SKM-1 treated with dmso at 0.1 percent for 144 hours (cell line): Measurements from ENCODE around the gene RPL31.
A peak's percentile ranks its signal among the peaks of the same experiment; 100 is the strongest.

Experiments used
- DNase-seq: peaks from one replicate; lab custom pipeline; 2025; ENCODE audit not compliant: unreplicated experiment; lab: John Stamatoyannopoulos, UW

The RPL31 gene

GRCh38 chr2:100974712-100975520 lies 27.2 kb upstream of the RPL31 start:
- no peak for DNase-seq

- DNase-seq, result no peak
Measured at GRCh38 chr2:100975521-100975785, 26.6 kb upstream of the RPL31 start.

GRCh38 chr2:100976061-100976460 lies 26.0 kb upstream of the RPL31 start:
- DNase-seq, result no peak

GRCh38 chr2:100976645-100977391 lies 25.3 kb upstream of the RPL31 start:
- DNase-seq, result no peak

GRCh38 chr2:100977511-100977910 lies 24.6 kb upstream of the RPL31 start:
- DNase-seq, result no peak

- DNase-seq, result no peak
Measured at GRCh38 chr2:100978582-100979191, 23.4 kb upstream of the RPL31 start.

- no peak for DNase-seq
Measured at GRCh38 chr2:100980046-100980445, 22.0 kb upstream of the RPL31 start.

GRCh38 chr2:100981011-100981410 lies 21.1 kb upstream of the RPL31 start:
- no peak for DNase-seq

GRCh38 chr2:100982431-100982861 lies 19.6 kb upstream of the RPL31 start:
- no peak for DNase-seq

GRCh38 chr2:100983201-100983600 lies 18.9 kb upstream of the RPL31 start:
- no peak for DNase-seq

- no peak for DNase-seq
Measured at GRCh38 chr2:100983684-100984310, 18.3 kb upstream of the RPL31 start.

GRCh38 chr2:100984892-100985307 lies 17.2 kb upstream of the RPL31 start:
- DNase-seq, result peak; percentile 58

- no peak for DNase-seq
Measured at GRCh38 chr2:100986157-100986556, 15.9 kb upstream of the RPL31 start.

- DNase-seq, result no peak
Measured at GRCh38 chr2:100987536-100987935, 14.6 kb upstream of the RPL31 start.

GRCh38 chr2:100987974-100988373 lies 14.1 kb upstream of the RPL31 start:
- DNase-seq, result no peak

- DNase-seq, result no peak
Measured at GRCh38 chr2:100988630-100989417, 13.3 kb upstream of the RPL31 start.

GRCh38 chr2:100989666-100990065 lies 12.4 kb upstream of the RPL31 start:
- no peak for DNase-seq

GRCh38 chr2:100990166-100990565 lies 11.9 kb upstream of the RPL31 start:
- DNase-seq, result no peak

- DNase-seq, result no peak
Measured at GRCh38 chr2:100990650-100991403, 11.3 kb upstream of the RPL31 start.

GRCh38 chr2:100991404-100991773 lies 10.7 kb upstream of the RPL31 start:
- DNase-seq, result no peak
